T-helper 1 cell (primary cell): ENCODE results near the gene HBP1.
A peak's percentile ranks its signal among the peaks of the same experiment; 100 is the strongest.

ENCODE experiments used
- DNase-seq, 5 donors: peaks; one replicate each; pipeline ENCODE4 v3.0.0-alpha.2; 2012 to 2020

The HBP1 gene

GRCh38 chr7:107157091-107157490 is 11.7 kb upstream of the HBP1 start:
- no peak for DNase-seq

DNA sequence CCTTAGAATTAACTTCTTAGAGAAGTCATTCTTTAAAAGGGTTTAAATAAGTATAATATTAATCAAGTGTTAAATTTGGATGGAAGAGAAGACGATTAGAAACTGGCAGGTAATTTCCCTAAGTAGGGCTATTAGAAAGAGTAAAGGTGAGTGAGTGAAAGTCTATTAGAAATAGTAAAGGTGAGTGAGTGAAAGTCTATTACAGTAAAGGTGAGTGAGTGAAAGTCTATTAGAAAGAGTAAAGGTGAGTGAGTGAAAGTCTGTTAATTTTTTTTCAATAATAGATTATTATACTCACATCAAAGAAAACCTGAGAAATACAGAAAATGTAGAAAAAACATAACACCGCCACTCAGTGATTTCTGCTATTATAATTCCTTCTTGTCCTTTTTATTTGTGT is 10.8 kb upstream of the HBP1 start:
- DNase-seq = no peak

DNA sequence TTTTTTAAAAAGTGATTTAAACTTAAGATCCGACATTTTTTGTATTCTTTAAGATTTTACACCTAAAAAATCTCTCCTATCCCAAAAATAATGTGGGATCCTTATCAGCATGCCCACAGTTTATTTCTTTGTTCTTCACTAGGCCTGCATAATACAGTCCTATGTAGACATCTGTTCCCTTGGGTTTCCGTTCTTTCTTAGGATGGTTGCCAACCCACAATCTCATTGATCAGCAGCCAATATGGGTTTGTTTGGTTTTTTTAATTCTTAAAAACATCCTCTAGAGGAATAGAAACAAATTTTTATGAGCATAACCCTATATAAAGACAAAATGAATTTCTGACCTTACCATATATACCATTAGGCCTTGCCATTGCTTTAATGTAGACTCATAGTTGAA is 8.4 kb upstream of the HBP1 start:
- DNase-seq = no peak

GRCh38 chr7:107161415-107161814 is 7.4 kb upstream of the HBP1 start:
- no peak for DNase-seq

- no peak for DNase-seq
Observed at GRCh38 chr7:107162475-107162874, 6.3 kb upstream of the HBP1 start.

GRCh38 chr7:107164092-107164491 is 4.7 kb upstream of the HBP1 start:
- no peak for DNase-seq

DNA sequence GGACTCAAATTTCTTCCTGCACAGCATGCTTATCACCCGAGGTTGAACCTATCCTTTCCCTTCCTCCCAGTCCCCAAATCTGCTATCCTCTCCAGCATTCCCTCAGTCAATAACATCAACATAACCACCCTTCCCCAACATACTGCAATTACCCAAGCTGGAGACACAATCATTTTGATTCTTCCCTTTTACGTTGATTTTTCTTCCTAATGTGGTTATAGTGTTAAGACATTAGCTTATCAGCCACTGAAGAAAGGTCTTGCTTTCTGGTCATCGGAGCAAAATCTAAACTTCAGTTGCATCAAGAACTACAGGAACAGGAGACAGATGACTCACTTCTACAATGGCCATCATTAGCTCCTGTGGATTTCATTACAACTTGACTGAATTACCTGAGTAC is 3.5 kb upstream of the HBP1 start:
- no peak for DNase-seq

GRCh38 chr7:107166736-107167426 is 1.9 kb upstream of the HBP1 start:
- DNase-seq = no peak

GRCh38 chr7:107167483-107168232 is 1.1 kb upstream of the HBP1 start:
- DNase-seq = peak in 4 of 5 donors; percentile 34 to 70 (median 62)

DNA sequence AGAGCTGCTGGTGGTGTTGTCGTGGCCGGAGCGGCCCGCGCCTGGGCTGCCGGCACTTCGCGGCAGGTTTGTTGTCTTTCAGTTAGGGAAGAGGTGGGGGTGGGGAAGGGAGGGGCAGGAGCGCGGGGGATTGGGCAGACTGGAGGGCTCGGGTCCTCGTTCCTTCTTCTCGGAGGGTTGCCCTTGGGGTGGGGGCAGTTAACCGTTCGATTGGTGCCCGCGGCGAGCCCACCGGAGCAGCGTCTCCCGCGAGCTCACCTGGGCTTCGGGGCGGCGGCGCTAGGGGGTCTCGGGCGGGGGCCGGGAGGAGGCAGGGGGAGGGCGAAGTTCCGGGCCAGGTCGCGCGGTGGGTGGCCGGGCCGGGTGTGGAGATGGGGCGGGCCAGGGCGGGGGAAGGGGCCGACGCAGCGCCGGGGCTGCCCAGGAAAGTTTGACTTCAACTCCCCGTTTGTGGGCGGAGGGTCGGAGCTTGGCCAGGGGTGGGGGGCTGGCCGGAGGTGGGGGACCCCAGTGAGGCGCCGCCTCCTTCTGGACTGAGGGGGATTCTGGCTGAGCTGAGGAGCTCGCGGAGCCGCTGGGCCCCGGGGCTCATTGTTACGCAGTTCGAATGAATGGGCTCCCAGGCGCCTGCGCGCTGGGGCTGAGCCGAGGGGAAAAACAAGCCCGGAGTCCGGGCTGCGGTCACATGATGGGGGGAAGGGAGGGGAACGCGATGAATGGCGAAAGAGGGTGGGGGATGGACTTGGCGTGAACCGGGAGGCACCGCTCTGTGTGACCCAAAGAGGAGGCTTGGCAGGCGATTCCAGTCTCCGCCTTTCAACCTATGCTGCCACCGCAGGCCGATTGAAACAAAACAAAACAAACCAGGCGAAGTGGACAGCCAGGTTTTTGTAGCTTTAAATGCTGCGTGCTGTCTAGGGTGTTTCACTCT is 582 bp downstream of the HBP1 start:
- peak; percentile 77 to 89 (median 82) for DNase-seq

DNA sequence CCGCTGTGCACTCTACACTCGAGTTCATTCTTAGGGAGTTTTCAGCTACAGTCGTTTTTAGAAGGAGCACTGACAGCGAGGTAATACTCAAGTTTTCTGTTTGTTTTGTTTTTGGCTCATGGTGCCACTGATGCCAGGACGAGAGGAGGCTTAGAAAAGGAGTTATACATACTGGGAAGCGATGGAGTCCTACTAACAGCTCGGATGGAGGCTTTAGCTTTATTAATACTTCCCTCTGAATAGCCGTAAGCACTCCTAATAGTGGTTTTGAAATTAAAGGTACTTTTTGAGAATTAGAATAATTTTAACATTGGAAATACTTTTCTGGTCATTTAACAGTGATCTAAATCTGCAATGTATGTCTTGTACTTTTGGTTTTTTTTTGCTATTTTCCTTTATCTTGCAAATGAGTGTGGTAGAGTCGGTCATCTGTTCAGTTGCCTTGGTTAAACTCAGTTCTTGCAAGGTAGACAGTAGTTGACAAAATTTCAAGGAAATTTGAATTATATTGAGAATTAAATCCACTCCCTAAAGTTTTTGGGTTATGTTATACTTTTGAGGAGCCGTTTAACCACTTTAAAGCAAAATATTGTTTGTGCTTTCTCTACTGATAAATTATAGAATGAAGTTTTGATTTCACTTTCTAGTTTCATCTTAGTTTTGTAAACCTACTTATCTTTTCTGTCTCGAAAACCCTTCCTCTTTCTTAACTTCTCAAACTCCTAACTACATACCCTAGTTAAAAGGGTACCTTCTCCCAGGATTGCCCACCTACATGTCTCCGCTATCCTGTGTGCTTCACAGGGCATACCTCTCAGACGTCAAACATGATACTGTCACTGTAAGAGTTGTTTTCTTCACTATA is 1.5 kb downstream of the HBP1 start:
- DNase-seq = no peak

DNA sequence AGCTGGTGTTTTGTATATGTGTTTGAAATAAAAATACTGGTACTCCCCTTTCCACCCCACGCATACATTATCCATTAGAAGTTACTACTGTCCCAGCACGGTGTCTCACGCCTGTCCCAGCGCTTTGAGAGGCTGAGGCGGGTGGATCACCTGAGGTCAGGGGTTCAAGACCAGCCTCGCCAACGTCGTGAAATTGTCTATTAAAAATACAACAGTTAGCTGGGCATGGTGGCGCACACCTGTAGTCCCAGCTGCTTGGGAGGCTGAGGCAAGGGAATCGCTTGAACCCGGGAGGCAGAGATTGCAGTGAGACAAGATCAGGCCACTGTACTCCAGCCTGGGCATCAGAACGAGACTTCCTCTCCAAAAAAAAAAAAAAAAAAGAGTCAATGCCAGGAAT is 2.7 kb downstream of the HBP1 start:
- no peak for DNase-seq

DNA sequence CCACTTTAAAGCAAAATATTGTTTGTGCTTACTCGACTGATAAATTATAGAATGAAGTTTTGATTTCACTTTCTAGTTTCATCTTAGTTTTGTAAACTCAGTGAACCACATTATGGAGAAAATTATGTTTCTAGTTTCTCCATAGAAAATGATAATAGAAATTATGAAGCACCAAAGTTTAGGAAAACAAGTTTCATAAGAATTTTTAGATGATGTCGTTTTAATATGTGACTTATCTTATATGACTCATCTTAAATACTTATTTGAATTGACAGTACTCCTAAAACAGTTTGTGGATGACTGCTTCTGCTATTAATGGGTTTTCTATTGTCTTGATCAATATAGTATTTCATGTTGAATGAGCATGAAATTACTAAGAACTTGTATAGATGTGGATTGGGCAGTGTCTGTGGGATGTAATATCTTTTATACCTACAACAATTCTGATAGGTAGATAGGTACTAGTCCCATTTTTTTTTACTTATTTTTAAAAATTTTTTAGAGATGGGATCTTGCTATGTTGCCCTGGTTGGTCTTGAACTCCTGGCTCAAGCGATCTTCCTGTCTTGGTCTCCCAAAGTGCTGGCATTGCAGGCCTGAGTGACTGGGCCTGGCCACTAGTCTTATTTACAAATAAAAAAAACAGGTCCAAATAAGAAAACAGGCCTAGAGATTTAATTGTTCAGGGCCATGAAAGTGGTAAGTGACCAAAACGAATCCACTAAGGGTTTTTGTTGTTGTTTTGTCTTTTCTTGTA is 3.7 kb downstream of the HBP1 start:
- no peak for DNase-seq

DNA sequence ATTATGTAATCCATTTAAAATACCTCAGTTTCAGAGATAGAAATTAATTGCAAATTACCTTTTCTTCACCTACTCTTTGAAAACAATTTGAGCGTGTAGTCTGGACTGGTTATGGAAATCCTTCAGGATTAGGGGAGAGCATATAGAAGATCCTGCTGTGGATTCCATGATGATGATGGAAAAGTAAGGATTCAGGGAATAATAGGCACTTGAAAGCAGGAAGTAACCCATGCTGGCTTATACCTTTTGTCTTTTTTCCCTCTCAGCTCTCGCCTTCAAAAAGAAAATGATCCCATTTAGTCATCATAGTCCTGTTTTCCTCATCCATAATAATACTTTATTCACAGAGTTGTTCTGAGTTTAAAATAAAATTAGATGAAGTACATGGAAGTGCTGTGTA is 4.4 kb downstream of the HBP1 start:
- no peak for DNase-seq

DNA sequence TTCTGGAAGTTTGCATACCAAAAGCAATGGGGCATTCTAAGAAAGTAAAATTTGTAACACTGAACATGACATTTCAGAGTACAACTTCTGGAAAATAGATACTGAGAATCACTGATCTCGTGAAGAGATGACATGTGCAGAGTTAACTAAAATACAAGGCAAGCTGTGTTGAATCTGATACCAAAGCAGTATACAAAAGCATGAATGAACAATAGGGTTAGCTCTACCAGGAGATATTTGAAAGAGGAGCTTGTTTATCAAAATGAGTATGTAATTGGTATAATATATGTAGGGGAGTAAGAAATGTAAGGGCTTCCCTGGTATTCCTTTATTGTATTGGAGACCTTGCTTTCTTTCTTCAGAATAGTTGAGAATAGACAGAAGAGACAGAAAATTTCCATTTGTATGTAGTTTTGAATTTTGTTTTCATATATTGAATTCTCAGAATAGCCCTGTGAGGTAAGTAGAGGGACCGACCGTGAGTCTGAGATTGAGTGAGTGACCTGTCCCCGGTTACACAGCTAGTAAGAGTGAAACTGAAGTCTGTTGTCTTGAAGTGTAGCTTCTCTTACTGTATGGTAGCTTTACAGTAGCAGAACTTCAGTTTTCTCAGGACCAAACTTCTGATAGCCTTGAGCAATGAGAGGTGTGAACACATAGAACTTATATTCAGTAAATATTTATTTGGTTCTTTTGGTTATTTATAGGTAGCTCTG is 5.0 kb downstream of the HBP1 start:
- DNase-seq = peak in 1 of 5 donors; percentile 36

GRCh38 chr7:107179326-107180164 is 10.7 kb downstream of the HBP1 start:
- DNase-seq = no peak

DNA sequence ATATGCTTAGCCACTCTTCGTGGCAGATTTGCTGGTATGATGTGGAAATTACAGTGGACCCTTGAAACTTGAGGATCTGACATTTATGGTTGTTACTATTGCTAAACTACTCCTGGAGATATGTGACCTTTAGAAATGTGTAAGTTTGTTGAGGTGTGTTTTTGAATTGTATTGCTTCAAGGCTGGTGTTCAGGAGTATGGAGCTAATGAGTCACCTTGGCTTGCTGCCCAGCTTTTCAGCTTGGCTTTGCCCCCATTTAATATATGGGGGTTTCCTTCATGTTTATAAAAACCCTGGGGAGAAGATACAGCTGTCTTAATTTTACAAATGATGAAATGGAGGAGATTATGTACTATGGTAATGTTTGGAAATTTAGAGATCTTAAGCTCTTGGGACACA is 11.6 kb downstream of the HBP1 start:
- peak in 2 of 5 donors; percentile 17 to 29 for DNase-seq

- no peak for DNase-seq
Observed at GRCh38 chr7:107181172-107181571, 12.4 kb downstream of the HBP1 start.

- DNase-seq = no peak
Observed at GRCh38 chr7:107185716-107186115, 16.9 kb downstream of the HBP1 start.

DNA sequence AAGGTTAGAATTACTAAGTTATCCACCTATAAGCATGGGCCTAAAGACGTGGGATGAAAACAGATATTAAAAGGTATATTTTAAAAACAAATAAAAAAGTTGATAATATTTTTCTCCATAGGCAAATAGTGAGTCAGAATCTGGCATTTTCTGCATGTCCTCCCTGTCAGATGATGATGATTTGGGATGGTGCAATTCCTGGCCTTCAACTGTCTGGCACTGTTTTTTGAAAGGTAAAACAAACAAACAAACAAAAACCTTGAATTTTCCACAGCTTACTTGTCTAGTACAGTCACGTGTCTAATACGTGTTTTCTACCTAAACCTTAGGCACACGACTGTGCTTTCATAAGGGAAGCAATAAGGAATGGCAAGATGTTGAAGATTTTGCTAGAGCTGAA is 17.4 kb downstream of the HBP1 start:
- DNase-seq = no peak
